Urothelium cell line (cell line): ENCODE results near the gene CUL3.
"Not testable (repeated sequence)": the region's sequence is repeated elsewhere in the genome, so short reads cannot be mapped to it uniquely, and the experiment has no call there.

ENCODE experiments used
- DNase-seq: peaks from one replicate; pipeline ENCODE4 v3.0.0; 2011; ENCODE audit warnings: low spot score, mixed read lengths
- FAIRE-seq: peaks from 2 replicates; lab custom pipeline; 2011; peaks lifted over from hg19 to GRCh38; lab: Jason Lieb, UNC

CUL3 gene

DNA sequence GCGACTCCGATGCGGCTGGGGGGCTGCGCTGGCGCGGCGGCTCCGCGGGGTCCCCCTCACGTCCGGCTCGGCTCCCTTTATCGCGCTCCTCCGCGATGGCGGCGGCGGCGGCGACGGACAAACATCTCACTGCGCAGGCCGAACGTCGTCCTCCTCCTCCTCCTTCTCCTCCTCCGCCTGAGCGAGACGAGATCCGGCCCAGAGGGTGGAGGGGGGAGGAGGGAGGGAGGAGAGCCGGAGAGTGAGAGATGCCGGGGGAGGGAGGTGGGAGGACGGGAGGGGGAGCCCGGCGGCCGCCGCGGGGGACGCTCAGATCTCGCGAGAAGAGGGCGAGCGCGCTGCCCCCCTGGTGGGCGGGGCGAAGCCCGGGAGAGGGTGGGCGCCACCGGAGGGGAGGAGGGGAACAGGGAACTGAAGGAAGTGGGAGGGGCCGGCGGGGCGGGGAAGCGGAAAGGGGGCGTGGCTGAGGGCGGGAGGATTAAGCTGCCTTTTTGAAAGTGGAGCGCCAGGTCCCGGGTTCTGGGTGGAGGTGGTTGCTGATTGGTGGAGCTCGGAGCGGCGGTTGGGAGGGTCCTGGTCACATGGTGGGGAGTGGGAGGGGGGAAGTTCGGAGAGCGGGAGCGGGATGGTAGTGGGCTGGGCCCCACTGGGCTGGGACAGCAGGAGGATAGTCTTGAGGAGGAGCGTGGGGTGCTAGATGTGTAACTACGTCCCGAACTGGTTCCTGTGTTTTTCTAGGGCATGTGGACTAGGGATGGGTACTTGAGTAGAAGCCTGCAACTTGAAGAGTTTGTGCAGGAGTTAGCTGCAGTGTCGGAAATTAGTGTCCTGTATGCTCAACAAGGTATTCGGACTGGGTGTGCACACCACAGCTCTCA lies at the start of gene CUL3:
Gene CUL3 (minus strand): TSS at position 153 of the 878 bp plus-strand sequence. CDS start 354 bp downstream, outside the sequence.
- peak; percentile 98 for DNase-seq
- FAIRE-seq: peak; percentile 84

DNA sequence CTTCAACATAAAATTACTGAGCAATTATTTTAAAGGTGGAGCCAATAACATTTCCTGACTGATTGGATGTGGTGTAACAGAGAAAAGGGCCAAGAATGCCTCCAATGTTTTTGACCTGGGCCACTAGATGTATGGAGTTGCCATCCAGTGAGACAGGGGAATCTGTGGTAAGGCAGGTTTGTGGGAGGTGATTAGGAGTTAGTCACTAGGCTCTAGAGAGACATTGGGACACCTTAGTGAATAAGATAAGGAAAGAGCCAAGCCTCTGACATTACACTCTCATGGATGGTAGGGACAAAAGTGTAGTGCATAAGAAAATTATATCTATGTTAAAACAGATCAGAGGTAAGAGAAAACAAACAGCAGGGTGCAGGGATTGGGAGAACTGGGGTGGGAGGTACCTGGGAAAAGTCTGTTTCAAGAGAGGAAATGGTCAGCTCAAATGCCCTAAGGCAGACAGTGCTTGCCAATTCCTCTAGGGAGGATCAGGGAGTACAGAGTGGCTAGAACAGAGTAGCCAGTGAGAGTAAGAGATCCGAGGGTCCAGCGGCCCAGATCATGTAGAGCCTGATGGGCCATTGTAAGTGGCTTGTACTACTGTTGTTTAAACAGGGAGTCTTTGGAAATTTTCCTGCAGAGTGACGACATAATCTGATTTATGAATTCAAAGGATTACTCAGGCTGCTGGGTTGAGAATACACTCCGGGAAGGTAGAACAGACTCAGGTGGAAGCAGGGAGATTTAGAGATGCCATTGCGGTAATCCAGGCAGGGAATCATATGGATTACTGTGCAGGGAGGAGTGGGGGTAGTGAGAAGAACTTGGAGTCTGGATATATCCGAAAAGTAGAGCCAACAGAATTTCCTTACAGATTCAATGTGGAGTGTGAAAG lies 45.7 kb upstream of the CUL3 start:
- DNase-seq: no peak
- FAIRE-seq: no peak

- DNase-seq (no peak), FAIRE-seq (no peak)
Measured at GRCh38 chr2:224628416-224628815, 43.3 kb upstream of the CUL3 start.

DNA sequence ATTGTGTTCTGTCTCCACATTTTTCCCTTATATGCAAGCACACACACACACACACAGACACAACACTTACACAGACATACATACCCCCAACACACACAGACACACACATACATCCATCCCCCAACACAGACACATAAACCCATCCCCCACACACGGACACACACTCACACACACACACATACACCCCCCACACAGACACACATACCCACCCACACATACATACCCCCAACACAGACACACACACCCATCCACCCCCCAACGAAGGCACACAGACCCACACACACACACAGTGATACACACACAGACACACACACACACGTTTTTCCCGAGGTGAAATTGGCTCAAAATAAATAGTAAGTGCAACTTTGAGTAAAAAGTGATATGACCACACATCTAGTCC lies 41.6 kb upstream of the CUL3 start:
- DNase-seq: no peak
- FAIRE-seq: no peak

- no peak for FAIRE-seq
- DNase-seq: no peak
Measured at GRCh38 chr2:224613543-224614286, 28.6 kb upstream of the CUL3 start.

GRCh38 chr2:224612578-224612977 lies 27.4 kb upstream of the CUL3 start:
- FAIRE-seq (no peak), DNase-seq (no peak)

- FAIRE-seq (no peak), DNase-seq (no peak)
Measured at GRCh38 chr2:224611938-224612337, 26.8 kb upstream of the CUL3 start.

DNA sequence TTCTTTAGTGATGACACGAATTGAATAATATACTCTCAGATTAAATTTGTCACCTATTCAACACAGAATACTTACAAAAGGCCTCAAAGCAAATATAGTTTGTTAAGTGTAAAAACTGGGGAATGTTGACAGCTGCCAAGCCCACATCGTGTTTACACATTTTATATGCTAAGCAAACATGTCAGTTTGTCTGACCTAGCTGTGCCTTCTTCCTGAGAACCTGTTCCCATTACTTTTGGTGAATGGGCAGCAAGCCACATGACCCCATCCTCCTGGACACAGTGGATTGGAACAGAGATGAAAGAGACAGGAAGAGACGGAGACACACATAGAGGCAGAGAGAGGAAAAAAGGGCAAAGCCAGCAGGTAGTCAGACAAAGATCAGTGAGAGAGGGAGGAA lies 22.9 kb upstream of the CUL3 start:
- DNase-seq: no peak
- FAIRE-seq: no peak

GRCh38 chr2:224603746-224604500 lies 18.8 kb upstream of the CUL3 start:
- DNase-seq, FAIRE-seq: not testable (repeated sequence)

- FAIRE-seq: not testable (repeated sequence)
Measured at GRCh38 chr2:224602778-224603375, 17.7 kb upstream of the CUL3 start.

DNA sequence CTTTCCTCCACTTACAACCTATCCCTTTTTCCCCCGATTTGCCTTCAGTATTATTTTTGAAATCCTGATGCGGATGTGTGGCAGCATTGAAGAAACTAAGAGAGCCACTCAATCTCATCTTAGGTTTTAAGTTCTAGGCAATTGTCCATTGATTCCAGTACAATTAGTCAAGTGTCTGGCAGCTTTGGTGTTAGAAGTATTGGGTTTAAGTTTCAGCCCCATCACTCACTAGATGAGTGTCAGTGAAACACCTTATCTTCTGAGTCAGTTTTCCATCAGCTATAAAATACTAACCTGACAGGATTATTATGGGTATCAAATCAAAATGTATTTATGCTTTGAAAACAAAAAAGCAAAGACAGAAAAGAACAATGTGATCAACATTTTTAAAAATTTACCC lies 16.8 kb upstream of the CUL3 start:
- FAIRE-seq (no peak), DNase-seq (no peak)

More at GRCh38 chr2:224602778-224603375, 17.7 kb upstream of the CUL3 start:
- DNase-seq: not testable (repeated sequence)

GRCh38 chr2:224598678-224599077 lies 13.5 kb upstream of the CUL3 start:
- DNase-seq (no peak), FAIRE-seq (no peak)

DNA sequence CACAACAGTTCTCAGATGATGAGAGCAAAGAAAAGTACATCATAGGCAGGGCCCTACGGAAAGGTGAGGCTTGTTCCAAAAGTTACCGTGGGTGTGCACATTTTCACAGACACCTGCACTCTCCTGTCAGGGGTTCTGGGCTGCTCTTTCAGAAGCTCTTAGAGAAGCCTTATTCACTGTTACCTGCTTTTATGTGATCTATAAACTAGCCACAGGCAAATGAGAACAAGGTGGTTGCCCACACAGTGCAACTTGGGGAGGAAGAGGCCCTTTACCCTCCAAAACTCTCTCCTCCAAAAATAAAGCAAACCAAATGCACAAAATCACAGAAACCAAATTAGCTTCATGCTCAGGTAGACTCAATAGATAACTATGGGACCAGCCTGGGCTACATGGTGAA lies 11.1 kb upstream of the CUL3 start:
- DNase-seq (no peak), FAIRE-seq (no peak)

- FAIRE-seq (no peak), DNase-seq (no peak)
Measured at GRCh38 chr2:224595518-224595917, 10.4 kb upstream of the CUL3 start.

- FAIRE-seq: no peak
- DNase-seq: no peak
Measured at GRCh38 chr2:224594840-224595239, 9.7 kb upstream of the CUL3 start.

DNA sequence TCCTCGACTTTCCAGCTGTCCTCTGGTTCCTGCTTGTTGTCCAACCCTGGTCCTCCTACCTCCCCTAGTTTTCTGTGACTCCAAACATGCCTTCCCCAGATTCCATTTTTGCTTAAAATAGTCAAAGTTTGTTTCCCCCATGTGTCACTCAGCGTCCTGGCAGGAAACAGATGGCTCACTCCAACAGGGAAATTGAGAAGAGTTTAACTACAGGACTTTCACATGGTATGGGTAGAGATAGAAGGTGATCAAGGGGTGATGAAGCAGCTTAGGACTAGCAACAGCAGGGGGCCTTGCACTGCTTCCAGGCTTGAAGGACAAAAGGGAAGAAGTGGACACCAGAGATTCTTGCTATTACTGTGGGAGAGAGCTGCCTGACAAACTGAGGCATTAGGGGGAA lies 6.1 kb upstream of the CUL3 start:
- no peak for FAIRE-seq
- no peak for DNase-seq

DNA sequence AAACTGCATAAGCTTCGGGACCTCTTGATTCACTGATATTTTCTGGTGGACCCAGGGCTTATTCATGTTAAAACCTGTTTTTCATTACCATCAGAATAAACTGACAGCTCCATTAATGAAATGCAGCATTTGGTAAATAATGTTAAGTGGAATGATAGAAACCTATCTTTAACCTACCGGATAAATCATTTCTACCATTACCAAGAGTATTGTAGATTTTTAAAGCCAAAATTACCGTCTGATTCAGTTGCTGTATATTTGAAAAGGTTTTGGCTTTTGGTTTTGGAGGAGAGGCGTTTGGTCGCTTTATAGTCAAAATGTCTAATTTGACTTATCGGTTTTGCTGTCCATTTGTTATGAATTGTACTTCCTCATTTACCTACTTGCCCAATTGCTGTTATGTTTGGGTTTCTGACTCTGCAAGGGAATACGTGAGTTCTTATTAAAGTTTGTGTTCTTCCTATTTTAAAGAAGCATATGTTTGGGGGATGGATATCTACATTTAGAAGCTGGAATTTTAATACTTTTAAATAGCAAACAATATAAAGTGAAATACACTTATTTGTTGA lies 1.0 kb upstream of the CUL3 start:
- FAIRE-seq: no peak
- no peak for DNase-seq

GRCh38 chr2:224584785-224585210 lies 365 bp downstream of the CUL3 start:
- FAIRE-seq (no peak), DNase-seq (peak; percentile 46)

DNA sequence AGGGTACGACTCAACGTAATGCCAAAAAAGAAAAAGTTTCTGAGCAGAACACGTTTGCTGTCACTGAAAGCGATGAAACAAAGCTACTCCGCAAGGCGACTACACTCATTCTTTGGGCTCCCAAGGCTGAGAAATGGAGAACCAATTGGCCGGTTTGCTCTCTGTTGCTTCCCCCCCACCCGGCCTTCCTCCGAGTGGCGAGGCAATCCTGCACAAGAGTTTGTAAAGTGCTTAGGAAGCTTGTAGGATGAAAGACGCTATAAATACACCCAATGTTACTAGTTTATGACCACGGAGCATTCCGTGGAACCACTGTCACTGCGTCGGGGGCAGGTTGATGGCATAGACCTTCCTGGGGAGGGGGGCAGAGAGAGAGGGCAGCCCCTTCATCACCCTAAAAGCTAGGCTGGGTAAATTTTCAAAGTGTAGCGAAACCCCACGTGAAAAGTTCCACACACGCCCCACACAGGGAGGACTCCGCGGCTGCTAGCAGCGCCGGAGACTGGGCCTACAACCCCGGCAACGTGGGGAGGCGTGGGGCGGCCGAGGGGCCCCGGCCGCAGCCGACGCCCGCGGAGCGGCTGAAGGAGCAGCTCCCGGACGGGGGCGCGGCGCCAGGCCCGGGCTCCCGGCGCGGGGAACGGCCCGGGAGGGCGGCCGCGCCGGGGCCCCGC lies 915 bp downstream of the CUL3 start:
- FAIRE-seq: no peak
- DNase-seq: peak; percentile 10
